Endothelial cell (in vitro differentiated cells): ENCODE measurements around the gene C1orf146. TPM values are rescaled to one million over a fixed set of nuclear protein-coding genes. Genes with fewer than 3 reads are reported as not detected.
"Not testable (repeated sequence)": the region's sequence is repeated elsewhere in the genome, so short reads cannot be mapped to it uniquely, and the experiment has no call there.

Experiments used
- DNase-seq: peaks from one replicate; pipeline ENCODE4 v3.0.0; 2021; ENCODE audit warnings: low spot score
- H3K27ac Mint-ChIP-seq: one replicate; pipeline ENCODE4 v1.8.0; 2021; ENCODE audit warnings: mixed read lengths, inconsistent platforms; ENCODE audit not compliant: unreplicated experiment
- H3K27me3 Mint-ChIP-seq: one replicate; pipeline ENCODE4 v1.8.0; 2021; ENCODE audit warnings: mild to moderate bottlenecking, moderate library complexity, mixed read lengths, inconsistent platforms; ENCODE audit not compliant: unreplicated experiment
- H3K36me3 Mint-ChIP-seq: one replicate; pipeline ENCODE4 v1.8.0; 2021; ENCODE audit warnings: mild to moderate bottlenecking, low read depth, mixed read lengths, inconsistent platforms; ENCODE audit not compliant: unreplicated experiment
- H3K4me1 Mint-ChIP-seq: one replicate; pipeline ENCODE4 v1.8.0; 2021; ENCODE audit warnings: mild to moderate bottlenecking, mixed read lengths, inconsistent platforms; ENCODE audit not compliant: unreplicated experiment
- H3K4me3 Mint-ChIP-seq: one replicate; pipeline ENCODE4 v1.8.0; 2021; ENCODE audit warnings: mild to moderate bottlenecking, mixed read lengths, inconsistent platforms; ENCODE audit not compliant: unreplicated experiment
- H3K9me3 Mint-ChIP-seq: one replicate; pipeline ENCODE4 v1.8.0; 2021; ENCODE audit warnings: mixed read lengths, inconsistent platforms; ENCODE audit not compliant: unreplicated experiment
- total RNA-seq: library from RNA; stranded (reverse); fragmentation: NEBNext Ultra II Directional; extraction: Animal tissue kit (Norgen Biotek cat#: 25700); gene quantifications from one replicate; pipeline ENCODE4 v1.2.1, GENCODE V29; 2021; ENCODE audit not compliant: unreplicated experiment
- TF ChIP-seq, protein P1 (sequence below): fragments of 200-600 bp; sonication (generic); IDR thresholded peaks from one replicate; pipeline ENCODE4 v1.5.0; 2021; ENCODE audit warnings: antibody characterized with exemption; ENCODE audit not compliant: unreplicated experiment

C1orf146 gene
- total RNA-seq, 1 donor from 2014 or later = not detected

DNA sequence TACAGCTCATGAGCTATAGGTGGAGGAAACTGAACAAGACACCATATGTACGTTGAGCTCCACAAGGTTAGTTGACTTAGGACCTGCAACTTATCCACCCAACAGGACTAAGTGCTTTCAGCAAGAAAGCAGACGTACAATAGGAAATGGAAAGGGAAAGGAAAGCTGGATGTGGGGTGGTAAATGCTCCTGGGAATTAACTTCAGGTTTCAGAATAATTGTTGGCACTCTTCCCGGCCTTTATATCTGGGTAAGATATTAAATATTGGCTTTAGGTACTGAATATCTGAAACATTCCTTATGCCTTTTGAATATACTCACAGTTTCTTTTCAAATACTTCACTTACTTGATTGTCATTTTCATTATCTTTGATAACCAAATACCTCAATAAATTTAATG, 44.8 kb downstream of the C1orf146 start:
- no peak for DNase-seq
- TF ChIP-seq, protein P1, sequence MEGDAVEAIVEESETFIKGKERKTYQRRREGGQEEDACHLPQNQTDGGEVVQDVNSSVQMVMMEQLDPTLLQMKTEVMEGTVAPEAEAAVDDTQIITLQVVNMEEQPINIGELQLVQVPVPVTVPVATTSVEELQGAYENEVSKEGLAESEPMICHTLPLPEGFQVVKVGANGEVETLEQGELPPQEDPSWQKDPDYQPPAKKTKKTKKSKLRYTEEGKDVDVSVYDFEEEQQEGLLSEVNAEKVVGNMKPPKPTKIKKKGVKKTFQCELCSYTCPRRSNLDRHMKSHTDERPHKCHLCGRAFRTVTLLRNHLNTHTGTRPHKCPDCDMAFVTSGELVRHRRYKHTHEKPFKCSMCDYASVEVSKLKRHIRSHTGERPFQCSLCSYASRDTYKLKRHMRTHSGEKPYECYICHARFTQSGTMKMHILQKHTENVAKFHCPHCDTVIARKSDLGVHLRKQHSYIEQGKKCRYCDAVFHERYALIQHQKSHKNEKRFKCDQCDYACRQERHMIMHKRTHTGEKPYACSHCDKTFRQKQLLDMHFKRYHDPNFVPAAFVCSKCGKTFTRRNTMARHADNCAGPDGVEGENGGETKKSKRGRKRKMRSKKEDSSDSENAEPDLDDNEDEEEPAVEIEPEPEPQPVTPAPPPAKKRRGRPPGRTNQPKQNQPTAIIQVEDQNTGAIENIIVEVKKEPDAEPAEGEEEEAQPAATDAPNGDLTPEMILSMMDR = no peak
- no peaks in the 10 kb centered on the region for H3K27me3 Mint-ChIP-seq
- H3K27ac Mint-ChIP-seq = no peak overlapping the region
- no peaks in the 10 kb centered on the region for H3K4me1 Mint-ChIP-seq
- peaks cover under 1% of the 10 kb centered on the region for H3K36me3 Mint-ChIP-seq
- H3K4me3 Mint-ChIP-seq = no peak overlapping the region
- no peaks in the 10 kb centered on the region for H3K9me3 Mint-ChIP-seq

DNA sequence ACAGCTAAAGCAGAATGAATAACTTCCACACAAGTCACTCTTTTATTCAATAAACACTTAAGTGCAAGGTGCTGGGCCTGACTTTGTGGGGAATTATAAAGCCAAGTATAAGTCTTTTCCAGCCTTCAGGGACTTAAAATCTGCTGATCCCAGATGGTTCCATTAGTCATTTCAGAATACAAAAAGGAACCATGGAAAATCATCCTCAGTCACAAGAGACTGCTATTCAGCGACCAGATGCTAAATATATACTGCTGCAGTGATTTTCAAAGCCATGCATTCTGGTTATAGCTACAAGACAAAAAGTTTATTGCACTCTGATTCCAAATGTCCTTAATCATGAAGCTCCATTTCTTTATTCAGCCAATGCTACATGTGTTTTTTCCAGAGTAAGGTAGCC, 55.3 kb downstream of the C1orf146 start:
- Mint-ChIP-seq H3K27ac (no peak overlapping the region), H3K27me3 (no peaks in the 10 kb centered on the region), H3K4me1 (peaks cover 4% of the 10 kb centered on the region), H3K4me3 (no peak overlapping the region), H3K36me3 (no peaks in the 10 kb centered on the region), H3K9me3 (no peaks in the 10 kb centered on the region)
- no peak for DNase-seq
- TF ChIP-seq, protein P1 = no peak

DNA sequence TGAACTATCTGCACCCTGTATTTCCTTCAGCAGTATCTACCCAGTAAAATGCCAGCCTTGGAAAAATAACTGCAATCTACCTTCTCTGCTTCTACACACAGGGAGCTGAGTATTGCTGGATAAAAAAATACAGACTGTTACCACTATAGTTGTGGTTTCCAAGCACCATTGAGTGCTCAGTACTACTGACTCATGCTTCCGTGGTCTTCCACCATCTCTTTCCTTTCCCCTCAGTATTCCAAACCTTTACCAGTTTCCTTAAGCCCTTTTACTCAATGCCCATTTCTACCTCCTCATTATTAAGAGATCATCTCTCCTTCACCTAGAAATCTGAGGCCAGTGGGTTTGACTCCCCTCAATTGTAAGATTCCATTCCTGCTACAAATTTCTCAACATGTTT, 57.2 kb downstream of the C1orf146 start:
- H3K4me1 Mint-ChIP-seq = peaks cover 4% of the 10 kb centered on the region
- no peak for DNase-seq
- TF ChIP-seq, protein P1 = no peak
- H3K36me3 Mint-ChIP-seq = peaks cover 6% of the 10 kb centered on the region
- no peak overlapping the region for H3K27ac Mint-ChIP-seq
- no peaks in the 10 kb centered on the region for H3K9me3 Mint-ChIP-seq
- H3K27me3 Mint-ChIP-seq = no peaks in the 10 kb centered on the region
- H3K4me3 Mint-ChIP-seq = no peak overlapping the region

DNA sequence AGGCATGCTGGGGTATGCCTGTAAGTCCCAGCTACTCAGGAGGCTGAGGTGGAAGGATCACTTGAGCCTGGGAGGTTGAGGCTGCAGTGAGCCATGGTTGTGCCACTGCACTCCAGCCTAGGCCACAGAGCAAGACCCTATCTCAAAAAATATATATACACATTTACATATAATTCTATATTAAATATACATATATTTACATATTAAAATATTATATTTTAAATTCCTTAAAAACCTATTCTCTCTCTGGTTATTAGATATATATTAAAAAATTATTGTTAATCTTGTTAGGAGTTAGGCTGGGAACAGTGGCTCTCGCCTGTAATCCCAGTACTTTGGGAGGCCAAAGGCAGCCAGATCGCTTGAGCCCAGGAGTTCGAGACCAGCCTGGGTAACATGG, 58.4 kb downstream of the C1orf146 start:
- Mint-ChIP-seq H3K27ac (no peak overlapping the region), H3K4me3 (no peak overlapping the region), H3K4me1 (peaks cover 4% of the 10 kb centered on the region), H3K9me3 (no peaks in the 10 kb centered on the region), H3K36me3 (peaks cover 8% of the 10 kb centered on the region), H3K27me3 (no peaks in the 10 kb centered on the region)
- TF ChIP-seq, protein P1 = no peak
- no peak for DNase-seq

DNA sequence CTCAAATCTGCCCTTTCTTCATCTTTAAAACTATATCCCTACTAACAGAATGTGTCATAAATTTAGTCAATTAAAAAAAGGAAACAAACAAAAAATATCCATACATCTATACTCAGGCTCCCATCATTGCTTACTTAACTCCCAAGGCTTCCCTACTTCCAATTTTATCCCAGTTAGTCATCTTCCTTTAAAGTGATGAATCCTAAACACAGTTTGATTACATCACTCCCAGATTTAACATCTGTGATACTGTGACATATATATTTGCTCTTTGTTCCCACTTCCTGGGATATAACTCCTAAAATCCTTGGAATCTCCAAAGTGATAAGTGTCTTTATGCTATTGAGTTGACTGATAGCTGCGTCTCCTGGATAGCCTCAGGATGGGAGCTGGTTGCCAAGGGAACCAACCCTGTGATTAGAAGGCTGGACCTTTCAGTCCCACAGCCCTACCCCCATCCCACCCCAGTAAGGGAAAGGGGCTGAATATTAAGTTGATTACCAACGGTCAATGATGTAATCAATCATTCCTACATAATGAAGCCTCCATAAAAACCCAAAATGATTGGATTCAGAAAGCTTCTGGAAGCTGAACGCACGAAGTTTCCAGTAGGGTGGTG, 59.5 kb downstream of the C1orf146 start:
- TF ChIP-seq, protein P1 = no peak
- DNase-seq = no peak

DNA sequence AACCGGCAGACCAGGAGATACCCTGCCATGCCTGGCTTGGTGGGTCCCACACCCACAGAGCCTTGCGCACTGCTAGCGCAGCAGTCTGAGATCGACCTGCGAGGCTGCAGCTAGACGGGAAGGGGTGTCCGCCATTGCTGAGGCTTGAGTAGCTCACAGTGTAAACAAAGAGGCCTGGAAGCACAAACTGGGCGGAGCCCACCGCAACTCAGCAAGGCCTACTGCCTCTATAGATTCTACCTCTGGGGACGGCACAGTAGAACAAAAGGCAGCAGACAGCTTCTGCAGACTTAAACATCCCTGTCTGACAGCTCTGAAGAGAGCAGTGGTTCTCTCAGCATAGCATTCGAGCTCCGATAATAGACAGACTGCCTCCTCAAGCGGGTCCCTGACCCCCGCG, 62.1 kb downstream of the C1orf146 start:
- H3K36me3 Mint-ChIP-seq = peaks cover 13% of the 10 kb centered on the region
- not testable (repeated sequence) for H3K9me3 Mint-ChIP-seq, H3K27ac Mint-ChIP-seq, H3K4me1 Mint-ChIP-seq, H3K4me3 Mint-ChIP-seq, H3K27me3 Mint-ChIP-seq, DNase-seq

More for the DNA sequence above, 59.5 kb downstream of the C1orf146 start:
- Mint-ChIP-seq H3K27me3 (no peaks in the 10 kb centered on the region), H3K4me3 (no peak overlapping the region), H3K27ac (no peak overlapping the region), H3K9me3 (no peaks in the 10 kb centered on the region), H3K36me3 (peaks cover 8% of the 10 kb centered on the region), H3K4me1 (peaks cover 4% of the 10 kb centered on the region)

DNA sequence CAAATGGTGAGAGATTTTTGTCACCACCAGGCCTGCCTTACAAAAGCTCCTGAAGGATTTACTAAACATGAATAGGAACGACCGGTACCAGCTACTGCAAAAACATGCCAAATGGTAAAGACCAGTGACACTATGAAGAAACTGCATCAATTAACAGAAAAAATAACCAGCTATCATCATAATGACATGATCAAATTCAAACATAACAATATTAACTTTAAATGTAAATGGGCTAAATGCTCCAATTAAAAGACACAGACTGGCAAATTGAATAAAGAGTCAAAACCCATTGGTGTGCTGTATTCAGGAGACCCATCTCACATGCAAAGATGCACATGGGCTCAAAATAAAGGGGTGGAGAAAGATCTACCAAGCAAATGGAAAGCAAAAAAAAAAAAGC, 63.7 kb downstream of the C1orf146 start:
- not testable (repeated sequence) for H3K27ac Mint-ChIP-seq, H3K9me3 Mint-ChIP-seq, H3K4me3 Mint-ChIP-seq, DNase-seq, H3K4me1 Mint-ChIP-seq, H3K27me3 Mint-ChIP-seq
- H3K36me3 Mint-ChIP-seq = peaks cover 14% of the 10 kb centered on the region
